H1 (cell line): ENCODE measurements around the gene PTTG1IP.

Source experiments
- ASH2L ChIP-seq: fragments of 200-600, 300-600 bp; sonication (generic); IDR thresholded peaks from one replicate; pipeline ENCODE4 v1.7.1; 2017; ENCODE audit warnings: low read length
- BRCA1 ChIP-seq: IDR thresholded peaks from 2 replicates; pipeline ENCODE4 v1.6.1; 2012; ENCODE audit warnings: low read depth, low read length, improper control_type of control experiment
- CBX5 ChIP-seq: fragments of 300-800, 300-1000 bp; sonication (generic); IDR thresholded peaks from 2 replicates; pipeline ENCODE4 v1.7.1; 2016; ENCODE audit warnings: antibody characterized with exemption, low read length, low read depth
- CHD2 ChIP-seq: IDR thresholded peaks from 2 replicates; pipeline ENCODE4 v1.6.1; 2012; ENCODE audit warnings: low read length, improper control_type of control experiment
- EP300 ChIP-seq, 2 experiments: IDR thresholded peaks; 1 replicate in 1 of 2; 2 replicates in 1 of 2; pipeline ENCODE4 v1.6.1; 2011 to 2012; ENCODE audit warnings: low read depth in 2 of 2, low read length in 2 of 2, mild to moderate bottlenecking in 2 of 2, borderline replicate concordance in 1 of 2, inconsistent platforms in 1 of 2, moderate library complexity in 1 of 2
- EZH2 ChIP-seq: fragments of 200-600 bp; sonication (generic); IDR thresholded peaks from 2 replicates; pipeline ENCODE4 v1.7.1; 2012; ENCODE audit warnings: low read depth, mild to moderate bottlenecking, moderate library complexity, low read length, inconsistent platforms; ENCODE audit not compliant: severe bottlenecking
- JUN ChIP-seq: IDR thresholded peaks from 2 replicates; pipeline ENCODE4 v1.6.1; 2011; ENCODE audit warnings: low read depth, mild to moderate bottlenecking, improper control_type of control experiment, low read length
- JUND ChIP-seq: IDR thresholded peaks from 2 replicates; pipeline ENCODE4 v1.6.1; 2011; ENCODE audit warnings: mild to moderate bottlenecking, improper control_type of control experiment, low read length
- POLR2A ChIP-seq, 2 experiments: IDR thresholded peaks; 1 replicate in 1 of 2; 2 replicates in 1 of 2; pipeline ENCODE4 v1.6.1; 2011; ENCODE audit warnings: low read depth in 2 of 2, low read length in 2 of 2, mild to moderate bottlenecking in 2 of 2; ENCODE audit errors: control extremely low read depth in 1 of 2
- RXRA ChIP-seq: IDR thresholded peaks from 2 replicates; pipeline ENCODE4 v1.6.1; 2011; ENCODE audit warnings: low read depth, mild to moderate bottlenecking, low read length, moderate library complexity; ENCODE audit not compliant: insufficient read depth
- SP1 ChIP-seq: IDR thresholded peaks from 2 replicates; pipeline ENCODE4 v1.6.1; 2011; ENCODE audit warnings: low read depth, low read length
- TAF1 ChIP-seq: IDR thresholded peaks from 2 replicates; pipeline ENCODE4 v1.6.1; 2011; ENCODE audit warnings: mild to moderate bottlenecking, low read depth, low read length
- TCF12 ChIP-seq: IDR thresholded peaks from 2 replicates; pipeline ENCODE4 v1.6.1; 2011; ENCODE audit warnings: low read depth, mild to moderate bottlenecking, low read length
- TF ChIP-seq, protein P1 (sequence below), 3 experiments: IDR thresholded peaks; 1 replicate in 2 of 3; 2 replicates in 1 of 3; pipeline versions ENCODE4 v1.5.1 to v1.6.1; 2011; ENCODE audit warnings: low read length in 3 of 3, mild to moderate bottlenecking in 3 of 3, inconsistent platforms in 2 of 3, low read depth in 1 of 3, moderate library complexity in 1 of 3; ENCODE audit not compliant: insufficient read depth in 1 of 3; ENCODE audit errors: control extremely low read depth in 1 of 3

GRCh38 chr21:44846224-44846484 lies 27.3 kb downstream of the PTTG1IP start:
- TF ChIP-seq JUND = no peak
- TF ChIP-seq, protein P1, sequence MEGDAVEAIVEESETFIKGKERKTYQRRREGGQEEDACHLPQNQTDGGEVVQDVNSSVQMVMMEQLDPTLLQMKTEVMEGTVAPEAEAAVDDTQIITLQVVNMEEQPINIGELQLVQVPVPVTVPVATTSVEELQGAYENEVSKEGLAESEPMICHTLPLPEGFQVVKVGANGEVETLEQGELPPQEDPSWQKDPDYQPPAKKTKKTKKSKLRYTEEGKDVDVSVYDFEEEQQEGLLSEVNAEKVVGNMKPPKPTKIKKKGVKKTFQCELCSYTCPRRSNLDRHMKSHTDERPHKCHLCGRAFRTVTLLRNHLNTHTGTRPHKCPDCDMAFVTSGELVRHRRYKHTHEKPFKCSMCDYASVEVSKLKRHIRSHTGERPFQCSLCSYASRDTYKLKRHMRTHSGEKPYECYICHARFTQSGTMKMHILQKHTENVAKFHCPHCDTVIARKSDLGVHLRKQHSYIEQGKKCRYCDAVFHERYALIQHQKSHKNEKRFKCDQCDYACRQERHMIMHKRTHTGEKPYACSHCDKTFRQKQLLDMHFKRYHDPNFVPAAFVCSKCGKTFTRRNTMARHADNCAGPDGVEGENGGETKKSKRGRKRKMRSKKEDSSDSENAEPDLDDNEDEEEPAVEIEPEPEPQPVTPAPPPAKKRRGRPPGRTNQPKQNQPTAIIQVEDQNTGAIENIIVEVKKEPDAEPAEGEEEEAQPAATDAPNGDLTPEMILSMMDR (IDR thresholded peaks at IDR 0.05; ENCODE audit: control extremely low read depth in 1 of 3, insufficient read depth in 1 of 3, low read depth in 1 of 3, low read length in 3 of 3) = no peak
- no peak for TF ChIP-seq POLR2A (IDR thresholded peaks at IDR 0.05; ENCODE audit: control extremely low read depth in 1 of 2, low read depth in 2 of 2, low read length in 2 of 2)
- TF ChIP-seq EZH2 = no peak
- TF ChIP-seq ASH2L = no peak
- TF ChIP-seq BRCA1 = no peak
- TF ChIP-seq RXRA = no peak
- no peak for TF ChIP-seq CHD2
- TF ChIP-seq JUN = no peak
- no peak for TF ChIP-seq TAF1
- no peak for TF ChIP-seq EP300 (IDR thresholded peaks at IDR 0.05; ENCODE audit: borderline replicate concordance in 1 of 2, low read depth in 2 of 2, low read length in 2 of 2)
- no peak for TF ChIP-seq CBX5
- no peak for TF ChIP-seq SP1
- TF ChIP-seq TCF12 = no peak
